NT2/D1 (cell line): ENCODE measurements around the gene POLR3A.

Experiments
- SUZ12 ChIP-seq: IDR thresholded peaks from 2 replicates; pipeline ENCODE4 v1.6.1; 2011; ENCODE audit not compliant: insufficient read length, insufficient read depth; ENCODE audit errors: extremely low read depth
- YY1 ChIP-seq: IDR thresholded peaks from 2 replicates; pipeline ENCODE4 v1.6.1; 2011; ENCODE audit not compliant: insufficient read length, insufficient read depth

DNA sequence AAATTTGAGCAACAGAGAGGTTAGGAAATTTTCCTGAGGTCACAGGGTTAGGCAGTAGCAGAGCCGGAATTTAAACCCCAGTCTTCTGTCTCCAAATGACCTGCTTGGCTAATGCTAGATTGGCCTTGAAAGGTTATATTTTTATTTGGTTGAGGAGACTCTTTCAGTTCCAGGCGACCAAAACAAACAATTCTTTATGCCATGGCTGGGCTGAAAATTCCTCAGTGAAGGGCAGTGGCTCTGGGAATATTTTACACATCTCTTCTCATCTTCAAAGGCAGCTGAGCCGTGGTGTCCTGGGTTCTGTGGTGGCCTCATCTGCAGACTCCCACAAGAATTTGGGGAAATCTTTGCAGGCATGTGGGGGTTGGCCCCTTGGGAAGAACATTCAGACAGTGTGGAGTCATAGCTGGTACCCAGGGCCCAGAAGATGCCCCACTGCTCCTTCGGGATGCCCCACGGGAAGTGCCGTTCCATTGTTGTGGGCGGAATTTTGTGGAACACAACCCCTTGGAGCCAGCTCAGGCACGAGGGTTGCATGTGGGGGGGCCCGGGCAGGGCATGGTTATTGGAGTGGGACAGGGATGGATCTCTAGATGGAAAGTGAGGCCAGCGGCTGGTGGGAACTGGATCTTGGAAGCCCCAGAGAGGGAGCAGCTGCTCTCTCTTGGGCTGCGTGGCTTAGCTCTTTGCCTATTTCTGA lies 37.6 kb upstream of the POLR3A start:
- TF ChIP-seq SUZ12 (no peak), YY1 (no peak)
